ENCODE data around the gene DISP3.

The DISP3 gene

DNA sequence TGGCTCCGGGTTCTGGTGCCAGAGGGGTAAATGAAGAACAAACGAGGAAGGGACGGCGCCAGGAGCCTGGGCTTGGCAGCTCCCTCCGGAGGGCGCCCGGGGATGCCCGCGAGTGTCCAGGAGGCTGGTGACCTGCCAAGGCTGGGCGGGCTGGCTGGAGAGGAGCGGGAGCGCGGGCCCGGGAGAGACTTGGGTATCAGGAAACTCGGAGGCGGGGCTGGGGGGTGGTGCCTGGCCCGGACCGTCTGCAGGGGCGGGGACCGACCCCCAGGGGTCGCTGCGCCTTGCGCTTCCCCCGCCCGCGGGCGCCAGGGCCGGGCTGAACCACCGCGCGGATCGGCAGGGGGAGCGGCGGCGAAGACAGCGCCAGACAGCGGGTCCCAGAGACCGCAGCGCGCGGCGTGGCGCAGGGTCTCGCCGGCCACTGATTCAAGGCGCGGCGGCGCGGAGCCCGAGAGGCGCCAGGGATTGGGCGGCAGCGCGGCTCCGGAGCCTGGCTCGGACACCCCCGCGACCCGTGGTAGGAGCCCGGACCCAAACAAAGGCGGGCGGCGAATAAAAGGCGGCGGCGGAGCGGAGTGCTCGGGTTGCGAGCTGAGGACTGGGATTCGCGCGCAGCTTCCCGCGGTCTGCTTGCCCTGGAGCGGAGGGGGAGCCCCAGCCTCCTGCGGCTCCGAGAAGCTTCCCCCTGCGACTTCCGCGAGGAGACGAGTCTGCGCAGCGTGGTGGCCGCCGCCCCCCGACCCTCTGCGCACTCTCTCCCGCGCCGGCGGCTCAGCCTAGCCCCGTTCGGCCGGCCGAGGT, at the start of gene DISP3:
DISP3 (plus strand) TSS at position 585 of the 804 bp plus-strand sequence. CDS start 21,838 bp downstream, outside the sequence.
- peak within 1 kb of the TSS; percentile 74 for H3K4me3 ChIP-seq (ENCODE audit: low read length)
- peak; percentile 78 for DNase-seq (ENCODE audit: low read depth)
- H3K36me3 ChIP-seq (ENCODE audit: control insufficient read depth, insufficient read depth, low read length, severe bottlenecking): no peaks in the 10 kb centered on the region
- H3K27me3 ChIP-seq (replicated peaks; ENCODE audit: control insufficient read depth, insufficient read depth, low read length): peaks cover 79% of the 10 kb centered on the region
- peak within 1 kb of the TSS; percentile 34 for H3K9ac ChIP-seq (ENCODE audit: low read length)
- H3K4me1 ChIP-seq (ENCODE audit: control insufficient read depth, insufficient read depth, low read length): no peaks in the 10 kb centered on the region
- no peaks in the 10 kb centered on the region for H3K9me3 ChIP-seq (ENCODE audit: control insufficient read depth, low read length)

DNA sequence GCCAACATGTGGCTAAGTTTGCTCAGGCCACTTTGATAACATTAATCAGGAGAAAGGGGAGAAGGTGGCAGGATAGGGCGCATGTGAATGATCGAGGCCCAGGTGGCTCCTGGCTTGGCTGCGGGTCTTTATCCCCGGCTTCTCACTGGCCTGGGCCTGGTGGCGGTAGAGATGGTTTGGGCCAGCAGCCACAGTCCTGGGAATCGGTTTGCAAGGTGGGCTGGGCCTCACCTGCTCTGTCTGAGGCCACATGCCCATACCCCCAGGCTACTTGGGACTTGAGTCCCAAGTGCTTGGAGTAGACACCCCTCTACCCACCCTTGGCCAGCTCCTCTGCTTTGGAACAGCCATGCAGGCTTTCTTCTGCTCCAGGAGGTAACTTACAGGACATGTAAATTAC, 49.7 kb upstream of the DISP3 start:
- no peaks in the 10 kb centered on the region for H3K36me3 ChIP-seq (ENCODE audit: control insufficient read depth, insufficient read depth, low read length, severe bottlenecking)
- H3K9ac ChIP-seq (ENCODE audit: low read length): no peak overlapping the region
- no peaks in the 10 kb centered on the region for H3K4me1 ChIP-seq (ENCODE audit: control insufficient read depth, insufficient read depth, low read length)
- H3K4me3 ChIP-seq (ENCODE audit: low read length): no peak overlapping the region
- no peaks in the 10 kb centered on the region for H3K9me3 ChIP-seq (ENCODE audit: control insufficient read depth, low read length)
- H3K27me3 ChIP-seq (replicated peaks; ENCODE audit: control insufficient read depth, insufficient read depth, low read length): peaks cover 35% of the 10 kb centered on the region
- no peak for DNase-seq (ENCODE audit: low read depth)

- Histone ChIP-seq H3K4me1 (ENCODE audit: control insufficient read depth, insufficient read depth, low read length) (no peaks in the 10 kb centered on the region), H3K4me3 (ENCODE audit: low read length) (no peak overlapping the region), H3K27me3 (replicated peaks; ENCODE audit: control insufficient read depth, insufficient read depth, low read length) (peaks cover 37% of the 10 kb centered on the region), H3K36me3 (ENCODE audit: control insufficient read depth, insufficient read depth, low read length, severe bottlenecking) (no peaks in the 10 kb centered on the region), H3K9ac (ENCODE audit: low read length) (no peak overlapping the region), H3K9me3 (ENCODE audit: control insufficient read depth, low read length) (no peaks in the 10 kb centered on the region)
- DNase-seq (ENCODE audit: low read depth): no peak
Observed at GRCh38 chr1:11429935-11430334, 49.0 kb upstream of the DISP3 start.

GRCh38 chr1:11431941-11432507, 46.9 kb upstream of the DISP3 start:
- no peak overlapping the region for H3K4me3 ChIP-seq (ENCODE audit: low read length)
- no peak overlapping the region for H3K9ac ChIP-seq (ENCODE audit: low read length)
- DNase-seq (ENCODE audit: low read depth): no peak
- H3K36me3 ChIP-seq (ENCODE audit: control insufficient read depth, insufficient read depth, low read length, severe bottlenecking): no peaks in the 10 kb centered on the region
- no peaks in the 10 kb centered on the region for H3K4me1 ChIP-seq (ENCODE audit: control insufficient read depth, insufficient read depth, low read length)
- peaks cover 42% of the 10 kb centered on the region for H3K27me3 ChIP-seq (replicated peaks; ENCODE audit: control insufficient read depth, insufficient read depth, low read length)
- no peaks in the 10 kb centered on the region for H3K9me3 ChIP-seq (ENCODE audit: control insufficient read depth, low read length)

DNA sequence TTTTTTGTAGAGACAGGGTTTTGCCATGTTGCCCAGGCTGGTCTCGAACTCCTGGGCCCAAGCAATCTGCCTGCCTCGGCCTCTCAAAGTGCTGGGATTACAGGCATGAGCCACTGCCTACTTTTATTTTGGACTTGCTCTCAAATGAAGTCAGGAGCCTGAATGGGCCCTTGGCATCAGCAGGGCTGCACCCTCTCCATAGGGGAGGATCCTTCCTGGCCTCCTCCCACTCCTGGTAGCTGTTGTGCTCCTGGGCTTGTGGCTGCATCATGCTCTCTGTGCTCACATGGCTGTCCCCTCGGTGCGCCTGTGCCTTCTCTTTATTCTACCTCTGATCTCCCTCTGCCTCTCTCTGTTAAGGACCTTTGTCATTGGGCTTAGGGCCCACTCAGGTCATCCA, 46.4 kb upstream of the DISP3 start:
- Histone ChIP-seq H3K9ac (ENCODE audit: low read length) (no peak overlapping the region), H3K4me1 (ENCODE audit: control insufficient read depth, insufficient read depth, low read length) (no peaks in the 10 kb centered on the region), H3K9me3 (ENCODE audit: control insufficient read depth, low read length) (no peaks in the 10 kb centered on the region), H3K27me3 (replicated peaks; ENCODE audit: control insufficient read depth, insufficient read depth, low read length) (peaks cover 43% of the 10 kb centered on the region), H3K4me3 (ENCODE audit: low read length) (no peak overlapping the region), H3K36me3 (ENCODE audit: control insufficient read depth, insufficient read depth, low read length, severe bottlenecking) (no peaks in the 10 kb centered on the region)
- DNase-seq (ENCODE audit: low read depth): no peak

DNA sequence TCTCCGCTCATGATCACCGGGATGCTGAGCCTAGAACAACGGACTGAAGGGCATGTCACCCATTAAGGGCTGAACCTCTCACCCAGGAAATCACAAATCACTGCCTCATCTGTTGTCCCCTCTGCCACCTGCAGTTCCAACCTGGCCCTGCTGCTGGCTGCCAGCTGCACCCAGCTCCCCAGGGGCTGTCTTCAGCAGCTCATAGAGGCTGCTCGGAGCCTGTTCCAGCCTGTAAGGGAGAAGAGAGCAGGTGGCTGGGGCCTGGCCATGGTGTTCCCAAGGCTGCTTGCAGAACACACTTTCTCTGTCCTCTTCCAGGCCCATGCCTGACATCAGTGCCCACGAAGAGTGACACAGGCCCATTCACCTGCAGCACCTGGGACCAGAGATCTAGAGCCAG, 44.5 kb upstream of the DISP3 start:
- no peak for DNase-seq (ENCODE audit: low read depth)
- peaks cover 54% of the 10 kb centered on the region for H3K27me3 ChIP-seq (replicated peaks; ENCODE audit: control insufficient read depth, insufficient read depth, low read length)

DNA sequence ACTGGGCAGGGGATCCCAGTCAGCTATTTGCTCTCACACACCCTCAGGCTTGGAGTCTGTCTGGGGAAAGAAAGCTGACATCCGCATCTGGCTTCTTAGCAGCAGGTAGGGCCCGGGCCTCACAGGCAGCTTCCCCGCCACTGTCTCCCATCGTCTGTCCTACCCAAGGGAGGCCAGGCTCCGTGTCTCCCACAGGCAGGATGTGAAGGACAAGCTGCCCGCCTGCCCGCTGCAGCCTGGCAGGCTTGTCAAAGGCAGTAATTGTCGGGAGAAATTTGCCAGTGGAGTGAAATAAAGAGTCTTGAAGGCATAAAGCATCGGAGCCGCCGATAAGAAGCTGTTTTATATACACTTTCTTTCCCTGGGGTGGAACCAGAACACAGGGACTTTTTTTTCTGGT, 44.0 kb upstream of the DISP3 start:
- Histone ChIP-seq H3K36me3 (ENCODE audit: control insufficient read depth, insufficient read depth, low read length, severe bottlenecking) (no peaks in the 10 kb centered on the region), H3K9ac (ENCODE audit: low read length) (no peak overlapping the region), H3K4me3 (ENCODE audit: low read length) (no peak overlapping the region), H3K4me1 (ENCODE audit: control insufficient read depth, insufficient read depth, low read length) (no peaks in the 10 kb centered on the region), H3K27me3 (replicated peaks; ENCODE audit: control insufficient read depth, insufficient read depth, low read length) (peaks cover 58% of the 10 kb centered on the region), H3K9me3 (ENCODE audit: control insufficient read depth, low read length) (no peaks in the 10 kb centered on the region)
- DNase-seq (ENCODE audit: low read depth): no peak

More for the DNA sequence above, 44.5 kb upstream of the DISP3 start:
- Histone ChIP-seq H3K9me3 (ENCODE audit: control insufficient read depth, low read length) (no peaks in the 10 kb centered on the region), H3K36me3 (ENCODE audit: control insufficient read depth, insufficient read depth, low read length, severe bottlenecking) (no peaks in the 10 kb centered on the region), H3K4me1 (ENCODE audit: control insufficient read depth, insufficient read depth, low read length) (no peaks in the 10 kb centered on the region), H3K4me3 (ENCODE audit: low read length) (no peak overlapping the region), H3K9ac (ENCODE audit: low read length) (no peak overlapping the region)

- Histone ChIP-seq H3K27me3 (replicated peaks; ENCODE audit: control insufficient read depth, insufficient read depth, low read length) (peaks cover 69% of the 10 kb centered on the region), H3K36me3 (ENCODE audit: control insufficient read depth, insufficient read depth, low read length, severe bottlenecking) (no peaks in the 10 kb centered on the region)
- DNase-seq (ENCODE audit: low read depth): no peak
Observed at GRCh38 chr1:11438996-11439395, 40.0 kb upstream of the DISP3 start.

GRCh38 chr1:11441211-11441952, 37.6 kb upstream of the DISP3 start:
- Histone ChIP-seq H3K27me3 (replicated peaks; ENCODE audit: control insufficient read depth, insufficient read depth, low read length) (peaks cover 80% of the 10 kb centered on the region), H3K36me3 (ENCODE audit: control insufficient read depth, insufficient read depth, low read length, severe bottlenecking) (no peaks in the 10 kb centered on the region), H3K9me3 (ENCODE audit: control insufficient read depth, low read length) (no peaks in the 10 kb centered on the region), H3K4me1 (ENCODE audit: control insufficient read depth, insufficient read depth, low read length) (peaks cover 8% of the 10 kb centered on the region), H3K4me3 (ENCODE audit: low read length) (no peak overlapping the region), H3K9ac (ENCODE audit: low read length) (no peak overlapping the region)
- no peak for DNase-seq (ENCODE audit: low read depth)

More at GRCh38 chr1:11438996-11439395, 40.0 kb upstream of the DISP3 start:
- no peaks in the 10 kb centered on the region for H3K4me1 ChIP-seq (ENCODE audit: control insufficient read depth, insufficient read depth, low read length)
- no peaks in the 10 kb centered on the region for H3K9me3 ChIP-seq (ENCODE audit: control insufficient read depth, low read length)
- H3K9ac ChIP-seq (ENCODE audit: low read length): no peak overlapping the region
- no peak overlapping the region for H3K4me3 ChIP-seq (ENCODE audit: low read length)

DNA sequence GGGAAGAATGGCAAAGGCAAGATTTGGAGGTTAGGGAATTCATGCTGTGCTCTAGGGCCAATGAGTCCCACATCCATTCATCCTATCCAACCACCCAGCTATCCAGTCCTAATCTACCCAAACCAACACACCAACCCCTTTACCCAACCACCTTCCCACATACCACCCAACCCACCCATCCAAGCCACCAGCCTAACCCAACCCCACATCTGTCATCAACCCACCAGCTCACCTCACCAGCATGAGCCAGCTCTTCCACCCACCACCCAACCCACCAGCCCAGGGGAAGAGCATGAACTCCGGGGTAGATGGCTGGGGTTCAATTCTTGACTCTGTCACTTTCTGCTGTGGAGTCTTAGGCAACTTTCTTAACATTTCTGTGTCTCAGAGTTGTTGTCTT, 35.9 kb upstream of the DISP3 start:
- DNase-seq (ENCODE audit: low read depth): no peak
- Histone ChIP-seq H3K9ac (ENCODE audit: low read length) (no peak overlapping the region), H3K27me3 (replicated peaks; ENCODE audit: control insufficient read depth, insufficient read depth, low read length) (peaks cover 72% of the 10 kb centered on the region), H3K4me3 (ENCODE audit: low read length) (no peak overlapping the region), H3K9me3 (ENCODE audit: control insufficient read depth, low read length) (no peaks in the 10 kb centered on the region), H3K4me1 (ENCODE audit: control insufficient read depth, insufficient read depth, low read length) (peaks cover 8% of the 10 kb centered on the region), H3K36me3 (ENCODE audit: control insufficient read depth, insufficient read depth, low read length, severe bottlenecking) (no peaks in the 10 kb centered on the region)

- no peak for DNase-seq (ENCODE audit: low read depth)
- no peak overlapping the region for H3K4me3 ChIP-seq (ENCODE audit: low read length)
- H3K9ac ChIP-seq (ENCODE audit: low read length): no peak overlapping the region
- no peaks in the 10 kb centered on the region for H3K36me3 ChIP-seq (ENCODE audit: control insufficient read depth, insufficient read depth, low read length, severe bottlenecking)
- H3K4me1 ChIP-seq (ENCODE audit: control insufficient read depth, insufficient read depth, low read length): peaks cover 8% of the 10 kb centered on the region
- H3K9me3 ChIP-seq (ENCODE audit: control insufficient read depth, low read length): no peaks in the 10 kb centered on the region
- H3K27me3 ChIP-seq (replicated peaks; ENCODE audit: control insufficient read depth, insufficient read depth, low read length): peaks cover 62% of the 10 kb centered on the region
Observed at GRCh38 chr1:11443961-11444658, 34.8 kb upstream of the DISP3 start.

Data from adipocyte (in vitro differentiated cells).